Gastroesophageal sphincter (tissue), 4 donors: Measurements from ENCODE around the gene CCDC187. TPM values are rescaled to one million over a fixed set of nuclear protein-coding genes. Genes with fewer than 3 reads are reported as not detected.

ENCODE experiments used
- ATAC-seq: fragments of 150-250 bp; one replicate; pipeline ENCODE4 v1.9.1; 2016; ENCODE audit warnings: mild to moderate bottlenecking, moderate library complexity
- H3K27ac ChIP-seq, 4 donors: fragments of 200-600 bp; sonication (generic) in 3 of 4; 1 replicate in 3 of 4; 2 replicates in 1 of 4; pipeline ENCODE4 v1.5.1; 2016 to 2019
- H3K27me3 ChIP-seq: fragments of 200-600 bp; sonication (generic); one replicate; pipeline ENCODE4 v1.5.1; 2019
- H3K36me3 ChIP-seq, 2 donors: fragments of 200-600 bp; sonication (generic); one replicate each; pipeline ENCODE4 v1.5.1; 2019; ENCODE audit warnings: control low read depth in 1 of 2
- H3K4me1 ChIP-seq, 3 donors: fragments of 200-600 bp; sonication (generic); 1 replicate in 2 of 3; 2 replicates in 1 of 3; pipeline ENCODE4 v1.5.1; 2016 to 2019; ENCODE audit warnings: control low read depth in 2 of 3
- H3K4me3 ChIP-seq, 2 donors: fragments of 200-600 bp; sonication (generic); one replicate each; pipeline ENCODE4 v1.5.1; 2019; ENCODE audit warnings: mild to moderate bottlenecking in 1 of 2, moderate library complexity in 1 of 2
- H3K9me3 ChIP-seq, 3 donors: fragments of 200-600 bp; sonication (generic); one replicate each; pipeline ENCODE4 v1.5.1; 2017 to 2019; ENCODE audit warnings: control low read depth in 2 of 3
- EP300 ChIP-seq: sonication (generic); formaldehyde crosslinking; IDR thresholded peaks from one replicate; pipeline ENCODE4 v1.6.1; 2017; ENCODE audit warnings: antibody characterized with exemption, mild to moderate bottlenecking
- POLR2A ChIP-seq, 2 donors: fragments of 450-650 bp; IDR thresholded peaks; one replicate each; pipeline ENCODE4 v1.6.1; 2017; ENCODE audit warnings: antibody characterized with exemption in 2 of 2, mild to moderate bottlenecking in 2 of 2, moderate library complexity in 1 of 2
- POLR2AphosphoS5 ChIP-seq: sonication (generic); formaldehyde crosslinking; IDR thresholded peaks from one replicate; pipeline ENCODE4 v1.6.1; 2017; ENCODE audit warnings: antibody characterized with exemption
- WGBS, 2 donors: methylation state at CpG; one replicate each; pipeline ENCODE4 v1.1.5; 2018; ENCODE audit warnings: low coverage in 1 of 2; 5-methylcytosine and 5-hydroxymethylcytosine counted together
- total RNA-seq, 4 donors: library from RNA; depleted of rRNA; stranded (reverse); fragments of >200 nt; gene quantifications; one replicate each; pipeline ENCODE4 v1.1.0, GENCODE V29; 2016
- TF ChIP-seq, protein P1 (sequence below), 4 experiments: fragments of 200-600 bp in 2 of 4; fragments of 450-650 bp in 2 of 4; sonication (generic) in 1 of 4; IDR thresholded peaks; one replicate each; pipeline ENCODE4 v1.5.1; 2017 to 2019; ENCODE audit warnings: antibody characterized with exemption in 4 of 4, mild to moderate bottlenecking in 2 of 4, moderate library complexity in 2 of 4

Gene CCDC187
- total RNA-seq, 4 donors from 2014 or later, result not detected

DNA sequence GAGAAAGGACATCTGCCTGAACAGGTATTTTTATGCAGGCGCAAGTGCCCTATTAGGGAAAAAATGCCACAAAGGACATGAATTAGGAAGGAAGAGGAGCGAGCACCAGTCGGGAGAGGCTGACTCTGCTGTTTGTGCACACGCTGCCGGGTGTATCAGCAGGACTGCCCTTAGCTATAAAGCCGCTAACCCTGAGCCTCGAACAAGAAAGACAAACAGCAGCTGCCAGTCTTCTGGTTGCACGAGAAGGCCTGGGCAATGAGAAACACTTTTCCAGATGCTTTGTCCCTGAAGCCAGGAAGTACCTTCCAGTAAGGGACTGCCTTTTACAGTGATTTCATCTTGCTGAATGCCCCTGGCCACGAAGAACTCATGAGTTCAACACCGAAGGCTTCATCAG, 70.9 kb downstream of the CCDC187 start:
- no peak for ATAC-seq
- WGBS, 2 donors, result 72 to 88% methylated on average over 2 to 8 of the region's 10 CpGs
- TF ChIP-seq POLR2A (IDR thresholded peaks at IDR 0.05) (no peak), EP300 (no peak), POLR2AphosphoS5 (no peak)
- TF ChIP-seq, protein P1, sequence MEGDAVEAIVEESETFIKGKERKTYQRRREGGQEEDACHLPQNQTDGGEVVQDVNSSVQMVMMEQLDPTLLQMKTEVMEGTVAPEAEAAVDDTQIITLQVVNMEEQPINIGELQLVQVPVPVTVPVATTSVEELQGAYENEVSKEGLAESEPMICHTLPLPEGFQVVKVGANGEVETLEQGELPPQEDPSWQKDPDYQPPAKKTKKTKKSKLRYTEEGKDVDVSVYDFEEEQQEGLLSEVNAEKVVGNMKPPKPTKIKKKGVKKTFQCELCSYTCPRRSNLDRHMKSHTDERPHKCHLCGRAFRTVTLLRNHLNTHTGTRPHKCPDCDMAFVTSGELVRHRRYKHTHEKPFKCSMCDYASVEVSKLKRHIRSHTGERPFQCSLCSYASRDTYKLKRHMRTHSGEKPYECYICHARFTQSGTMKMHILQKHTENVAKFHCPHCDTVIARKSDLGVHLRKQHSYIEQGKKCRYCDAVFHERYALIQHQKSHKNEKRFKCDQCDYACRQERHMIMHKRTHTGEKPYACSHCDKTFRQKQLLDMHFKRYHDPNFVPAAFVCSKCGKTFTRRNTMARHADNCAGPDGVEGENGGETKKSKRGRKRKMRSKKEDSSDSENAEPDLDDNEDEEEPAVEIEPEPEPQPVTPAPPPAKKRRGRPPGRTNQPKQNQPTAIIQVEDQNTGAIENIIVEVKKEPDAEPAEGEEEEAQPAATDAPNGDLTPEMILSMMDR (IDR thresholded peaks at IDR 0.05), result no peak
- Histone ChIP-seq H3K27ac (no peak overlapping the region), H3K9me3 (no peaks in the 10 kb centered on the region), H3K4me3 (no peak overlapping the region), H3K4me1 (no peaks in the 10 kb centered on the region), H3K27me3 (no peaks in the 10 kb centered on the region), H3K36me3 (peaks cover 0 to 54% of the 10 kb centered on the region in 2 donors)

DNA sequence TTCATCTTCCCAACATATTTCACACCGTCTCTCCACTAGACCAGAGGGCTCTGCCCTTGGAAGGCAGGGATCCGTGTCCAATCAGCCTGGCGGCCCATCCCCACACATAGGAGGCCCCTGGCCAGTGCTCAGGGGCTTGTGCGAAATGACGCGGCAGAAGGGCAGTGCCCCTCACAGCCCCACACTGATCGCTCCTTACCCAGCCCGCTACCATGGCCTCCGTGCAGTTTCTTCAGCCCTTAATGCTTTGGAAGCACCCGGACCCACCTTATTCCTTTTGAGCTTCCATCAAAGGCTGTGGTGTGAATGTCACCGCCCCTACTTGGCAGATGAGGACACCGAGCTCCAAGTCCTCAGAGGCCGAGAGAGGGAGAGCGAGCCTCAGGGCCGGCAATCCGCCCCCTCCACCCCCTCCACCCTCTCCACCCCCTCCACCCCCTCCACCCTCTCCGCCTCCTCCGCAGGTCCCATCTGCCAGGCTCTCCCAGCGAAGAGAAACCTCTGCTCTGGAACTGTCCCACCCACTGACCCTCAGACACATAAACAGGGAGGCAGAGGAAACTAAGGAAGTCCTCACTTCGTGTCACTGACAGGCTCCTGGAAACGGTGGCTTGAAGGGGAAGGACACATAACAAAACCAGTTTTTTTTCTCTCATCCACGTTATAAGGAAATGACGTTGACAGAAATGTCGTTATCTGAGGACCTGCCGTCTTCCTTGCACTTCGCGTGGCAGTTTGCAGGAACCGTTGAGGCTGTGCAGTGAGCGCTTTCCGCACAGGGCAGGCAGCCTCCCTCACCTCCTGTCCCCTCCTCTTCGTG, 72.2 kb downstream of the CCDC187 start:
- Histone ChIP-seq H3K27me3 (no peaks in the 10 kb centered on the region), H3K36me3 (peaks cover 0 to 50% of the 10 kb centered on the region in 2 donors), H3K4me1 (no peaks in the 10 kb centered on the region), H3K27ac (no peak overlapping the region), H3K9me3 (no peaks in the 10 kb centered on the region), H3K4me3 (no peak overlapping the region)
- no peak for ATAC-seq
- no peak for TF ChIP-seq POLR2A (IDR thresholded peaks at IDR 0.05)
- TF ChIP-seq, protein P1 (IDR thresholded peaks at IDR 0.05), result no peak
- TF ChIP-seq EP300, result no peak
- no peak for TF ChIP-seq POLR2AphosphoS5
- WGBS, 2 donors, result 58 to 70% methylated on average over 10 to 21 of the region's 31 CpGs

DNA sequence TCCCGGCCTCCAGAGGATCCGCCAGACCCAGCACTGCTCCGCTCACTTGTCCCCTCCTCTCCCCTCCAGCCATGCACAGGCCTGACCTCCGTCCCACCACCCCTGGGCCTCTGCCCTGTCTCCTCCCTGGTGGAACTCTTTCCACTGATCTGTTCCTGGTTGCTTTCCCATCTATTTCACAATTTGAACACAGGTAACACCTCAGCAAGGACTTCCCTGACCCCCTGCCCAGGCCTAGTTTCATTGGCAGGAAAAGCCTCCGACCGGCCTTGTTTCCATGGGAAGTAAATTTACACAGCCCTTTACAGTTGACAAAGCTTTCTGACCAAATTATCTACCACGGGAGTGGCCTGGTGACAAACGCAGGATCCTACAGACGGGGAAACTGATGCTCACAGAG, 73.1 kb downstream of the CCDC187 start:
- TF ChIP-seq POLR2A (IDR thresholded peaks at IDR 0.05), result no peak
- TF ChIP-seq, protein P1 (IDR thresholded peaks at IDR 0.05), result no peak
- TF ChIP-seq EP300, result no peak
- no peak for TF ChIP-seq POLR2AphosphoS5
- H3K9me3 ChIP-seq, result no peaks in the 10 kb centered on the region
- no peak overlapping the region for H3K4me3 ChIP-seq
- no peaks in the 10 kb centered on the region for H3K4me1 ChIP-seq
- ATAC-seq, result no peak
- no peak overlapping the region for H3K27ac ChIP-seq
- H3K36me3 ChIP-seq, result peaks cover 0 to 50% of the 10 kb centered on the region in 2 donors
- H3K27me3 ChIP-seq, result no peaks in the 10 kb centered on the region
- 94 to 100% methylated on average over 3 of the region's 9 CpGs for WGBS, 2 donors

DNA sequence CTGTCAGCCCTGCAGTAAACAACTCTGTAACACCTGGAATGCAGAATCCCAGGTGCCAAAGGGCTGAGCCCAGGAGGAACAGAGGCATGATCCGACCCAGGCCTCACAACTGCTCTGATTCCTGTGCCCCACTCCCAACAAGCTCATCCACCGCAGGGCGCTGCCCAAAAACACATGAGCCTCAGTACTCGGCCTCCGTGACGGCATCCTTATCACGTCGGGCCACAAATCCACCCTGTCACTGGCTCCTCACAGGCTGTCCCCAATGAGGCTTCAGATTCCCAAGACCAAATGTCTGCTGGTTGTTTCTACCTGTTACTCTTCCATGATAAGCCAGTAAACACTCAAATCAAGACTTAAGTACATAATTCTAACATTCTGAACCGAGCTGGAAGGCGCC, 73.5 kb downstream of the CCDC187 start:
- H3K27me3 ChIP-seq, result no peaks in the 10 kb centered on the region
- no peak overlapping the region for H3K4me3 ChIP-seq
- TF ChIP-seq POLR2A (IDR thresholded peaks at IDR 0.05), result no peak
- TF ChIP-seq, protein P1 (IDR thresholded peaks at IDR 0.05), result no peak
- no peak for TF ChIP-seq POLR2AphosphoS5
- TF ChIP-seq EP300, result no peak
- 93 to 95% methylated on average over 6 to 7 of the region's 10 CpGs for WGBS, 2 donors
- no peak overlapping the region for H3K27ac ChIP-seq
- H3K4me1 ChIP-seq, result no peaks in the 10 kb centered on the region
- ATAC-seq, result no peak
- H3K9me3 ChIP-seq, result no peaks in the 10 kb centered on the region
- peaks cover 0 to 50% of the 10 kb centered on the region in 2 donors for H3K36me3 ChIP-seq
